ENCODE results near the gene TMEM163. TPM values are rescaled to one million over a fixed set of nuclear protein-coding genes. Genes with fewer than 3 reads are reported as not detected.
A peak's percentile ranks its signal among the peaks of the same experiment; 100 is the strongest.
"Not testable (repeated sequence)": the region's sequence is repeated elsewhere in the genome, so short reads cannot be mapped to it uniquely, and the experiment has no call there.

TMEM163 gene
- total and polyA plus RNA-seq, 3 donors from 2014 or later, result 24.0 to 44.3 (median 37.3) TPM

DNA sequence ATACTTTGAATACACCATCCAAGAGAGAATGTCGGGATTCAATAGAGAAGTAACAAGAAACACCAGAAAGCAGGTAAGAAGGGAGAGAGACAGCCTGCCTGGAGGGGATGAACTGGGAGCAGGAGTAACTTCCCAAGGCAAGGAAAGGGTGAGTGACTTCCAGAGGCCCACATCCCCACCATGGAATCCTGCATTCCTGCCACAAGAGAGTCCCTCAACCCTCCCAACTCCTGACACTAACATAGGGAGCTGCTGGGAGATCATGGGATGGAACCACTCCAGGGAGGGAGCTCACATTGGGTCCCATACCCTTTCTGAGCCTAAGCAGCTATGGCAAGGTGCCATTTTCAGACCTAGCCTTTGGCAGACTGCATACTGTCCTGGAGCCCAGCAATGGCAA lies 5.5 kb upstream of the TMEM163 start:
- Histone ChIP-seq H3K36me3 (ENCODE audit: low read depth, missing control alignments) (no peaks in the 10 kb centered on the region), H3K9me3 (no peaks in the 10 kb centered on the region), H3K27me3 (no peaks in the 10 kb centered on the region), H3K4me1 (peaks cover 22% of the 10 kb centered on the region), H3K4me3 (no peak overlapping the region), H3K27ac (no peak overlapping the region)
- WGBS, 2 donors, result 87 to 94% methylated on average over 1 of the region's 1 CpG
- no peak for DNase-seq
- intact Hi-C loops (cut with DNase I; ENCODE audit: low total_unique reads), result no loop called here
- TF ChIP-seq POLR2A (IDR thresholded peaks at IDR 0.05), result no peak
- TF ChIP-seq, protein P1, sequence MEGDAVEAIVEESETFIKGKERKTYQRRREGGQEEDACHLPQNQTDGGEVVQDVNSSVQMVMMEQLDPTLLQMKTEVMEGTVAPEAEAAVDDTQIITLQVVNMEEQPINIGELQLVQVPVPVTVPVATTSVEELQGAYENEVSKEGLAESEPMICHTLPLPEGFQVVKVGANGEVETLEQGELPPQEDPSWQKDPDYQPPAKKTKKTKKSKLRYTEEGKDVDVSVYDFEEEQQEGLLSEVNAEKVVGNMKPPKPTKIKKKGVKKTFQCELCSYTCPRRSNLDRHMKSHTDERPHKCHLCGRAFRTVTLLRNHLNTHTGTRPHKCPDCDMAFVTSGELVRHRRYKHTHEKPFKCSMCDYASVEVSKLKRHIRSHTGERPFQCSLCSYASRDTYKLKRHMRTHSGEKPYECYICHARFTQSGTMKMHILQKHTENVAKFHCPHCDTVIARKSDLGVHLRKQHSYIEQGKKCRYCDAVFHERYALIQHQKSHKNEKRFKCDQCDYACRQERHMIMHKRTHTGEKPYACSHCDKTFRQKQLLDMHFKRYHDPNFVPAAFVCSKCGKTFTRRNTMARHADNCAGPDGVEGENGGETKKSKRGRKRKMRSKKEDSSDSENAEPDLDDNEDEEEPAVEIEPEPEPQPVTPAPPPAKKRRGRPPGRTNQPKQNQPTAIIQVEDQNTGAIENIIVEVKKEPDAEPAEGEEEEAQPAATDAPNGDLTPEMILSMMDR (IDR thresholded peaks at IDR 0.05), result no peak

DNA sequence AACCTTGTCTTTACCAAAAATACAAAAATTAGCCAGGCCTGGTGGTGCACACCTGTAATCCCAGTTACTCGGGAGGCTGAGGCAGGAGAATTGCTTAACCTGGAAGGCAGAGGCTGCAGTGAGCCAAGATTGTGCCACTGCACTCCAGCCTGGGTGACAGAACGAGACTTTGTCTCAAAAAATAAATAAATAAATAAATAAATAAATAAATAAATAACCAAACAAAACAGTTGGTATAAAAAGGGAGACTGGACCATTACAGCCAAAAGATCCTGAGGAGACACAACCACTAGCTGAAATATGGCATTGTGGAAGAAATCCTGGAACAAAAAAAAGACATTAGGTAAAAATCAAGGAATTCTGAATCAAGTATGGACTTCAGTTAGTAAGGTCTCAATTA lies 4.9 kb upstream of the TMEM163 start:
- 94 to 96% methylated on average over 2 of the region's 2 CpGs for WGBS, 2 donors

DNA sequence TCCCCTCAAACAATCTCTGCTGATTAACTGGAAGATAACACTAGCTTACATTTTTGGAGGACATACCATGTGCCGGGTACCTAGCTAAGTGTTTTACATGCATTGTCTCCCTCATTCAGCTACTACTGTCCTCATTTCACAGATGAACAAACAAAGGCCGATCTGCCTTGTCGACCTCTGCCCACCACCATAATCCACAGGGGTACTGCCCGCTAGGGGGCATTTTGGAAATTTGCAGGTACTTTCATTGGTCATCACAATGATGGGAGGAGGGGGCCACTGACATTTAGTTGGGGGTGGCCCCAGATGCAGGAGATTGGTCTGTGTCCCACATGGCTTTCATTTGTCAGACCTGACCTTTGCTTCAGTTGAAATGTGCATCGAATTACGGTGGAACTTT lies 3.9 kb upstream of the TMEM163 start:
- 78 to 83% methylated on average over 6 of the region's 6 CpGs for WGBS, 2 donors
- TF ChIP-seq POLR2A (IDR thresholded peaks at IDR 0.05), result no peak
- TF ChIP-seq, protein P1 (IDR thresholded peaks at IDR 0.05), result no peak
- H3K36me3 ChIP-seq (ENCODE audit: low read depth, missing control alignments), result no peaks in the 10 kb centered on the region
- H3K9me3 ChIP-seq, result no peaks in the 10 kb centered on the region
- intact Hi-C loops (cut with DNase I; ENCODE audit: low total_unique reads), result no loop called here
- no peak for DNase-seq
- H3K27me3 ChIP-seq, result no peaks in the 10 kb centered on the region
- H3K27ac ChIP-seq, result no peak overlapping the region
- H3K4me1 ChIP-seq, result peaks cover 14% of the 10 kb centered on the region
- no peak overlapping the region for H3K4me3 ChIP-seq

More for the DNA sequence above, 4.9 kb upstream of the TMEM163 start:
- intact Hi-C loops (cut with DNase I; ENCODE audit: low total_unique reads); H3K36me3 ChIP-seq (ENCODE audit: low read depth, missing control alignments); DNase-seq; H3K27me3 ChIP-seq; H3K4me3 ChIP-seq; H3K27ac ChIP-seq; H3K9me3 ChIP-seq: not testable (repeated sequence)
- peaks cover 20% of the 10 kb centered on the region for H3K4me1 ChIP-seq

DNA sequence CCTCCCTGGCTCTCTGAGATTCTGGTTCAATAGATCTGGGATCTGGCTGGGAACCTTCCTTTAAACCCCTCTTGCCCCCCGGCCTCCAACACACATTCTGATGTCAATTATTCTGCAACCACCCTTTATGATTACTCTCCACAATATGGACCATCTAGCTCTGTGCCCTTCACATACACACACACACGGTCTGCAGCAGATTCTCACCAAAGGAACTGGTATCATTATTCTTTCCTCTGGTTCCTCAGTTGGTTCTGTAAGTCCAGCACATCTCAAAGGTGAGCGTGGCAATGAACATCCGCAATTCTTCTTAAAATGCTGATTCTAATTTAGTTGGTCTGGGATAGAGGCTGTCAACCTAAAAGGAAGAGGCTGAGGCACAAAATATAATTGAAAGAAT lies 2.8 kb upstream of the TMEM163 start:
- no peak for DNase-seq
- Histone ChIP-seq H3K4me3 (no peak overlapping the region), H3K27me3 (no peaks in the 10 kb centered on the region), H3K27ac (peak overlapping the region in 1 of 2 donors; percentile 36), H3K36me3 (ENCODE audit: low read depth, missing control alignments) (no peaks in the 10 kb centered on the region), H3K9me3 (no peaks in the 10 kb centered on the region), H3K4me1 (peaks cover 18% of the 10 kb centered on the region)
- TF ChIP-seq POLR2A (IDR thresholded peaks at IDR 0.05), result no peak
- TF ChIP-seq, protein P1 (IDR thresholded peaks at IDR 0.05), result no peak
- 91 to 94% methylated on average over 4 of the region's 4 CpGs for WGBS, 2 donors
- intact Hi-C loops (cut with DNase I; ENCODE audit: low total_unique reads), result no loop called here

DNA sequence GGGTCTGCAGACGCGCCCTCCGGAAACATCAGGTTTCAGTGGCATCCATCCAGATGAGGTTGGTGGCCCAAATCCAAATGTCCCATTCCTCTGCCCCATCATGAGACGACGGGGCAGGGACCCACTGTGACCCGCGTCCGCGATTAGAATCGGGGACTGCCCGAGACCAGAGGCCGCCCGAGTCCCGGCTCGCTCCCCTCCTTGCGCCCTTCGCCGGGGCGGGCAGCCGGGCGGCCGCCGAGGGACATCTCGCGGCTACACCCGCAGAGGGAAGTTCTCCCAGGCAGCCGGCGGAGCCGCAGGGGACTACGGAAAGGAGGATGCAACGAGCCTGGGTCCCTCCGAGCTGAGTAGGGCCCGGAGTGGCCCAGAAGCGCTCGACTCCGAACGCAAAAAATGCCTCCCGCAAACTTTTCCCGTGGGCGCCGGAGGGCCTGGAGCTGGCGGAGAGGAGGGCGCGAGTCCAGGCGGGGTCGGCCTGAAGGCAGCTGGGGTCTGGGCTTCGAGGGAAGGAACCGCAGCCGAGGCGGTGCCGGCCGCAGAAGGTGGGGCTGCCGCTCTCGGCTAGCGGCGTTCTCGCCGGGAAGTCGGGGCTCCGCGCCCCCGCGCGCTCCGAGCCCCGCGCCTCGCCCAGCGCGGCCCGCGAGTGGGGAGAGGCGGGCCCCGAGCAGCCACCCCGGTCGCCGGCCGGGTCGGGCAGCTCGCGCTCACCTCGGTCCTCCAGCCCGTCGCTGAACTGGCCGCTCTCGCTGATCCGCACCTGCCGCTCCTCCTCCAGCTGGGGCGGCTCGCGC lies 580 bp downstream of the TMEM163 start:
- no peak for DNase-seq
- peak overlapping the region; percentile 49 to 66 for H3K4me3 ChIP-seq
- intact Hi-C loops (cut with DNase I; ENCODE audit: low total_unique reads), result no loop called here
- TF ChIP-seq, protein P1 (IDR thresholded peaks at IDR 0.05), result no peak
- TF ChIP-seq POLR2A (IDR thresholded peaks at IDR 0.05), result no peak
- no peak overlapping the region for H3K27ac ChIP-seq
- H3K36me3 ChIP-seq (ENCODE audit: low read depth, missing control alignments), result no peaks in the 10 kb centered on the region
- no peaks in the 10 kb centered on the region for H3K27me3 ChIP-seq
- H3K9me3 ChIP-seq, result no peaks in the 10 kb centered on the region
- WGBS, 2 donors, result 0 to 1% methylated on average over 1 to 71 of the region's 91 CpGs
- peaks cover 12% of the 10 kb centered on the region for H3K4me1 ChIP-seq
